Endothelial cell of umbilical vein (primary cell): ENCODE data around the gene EHF.
A peak's percentile ranks its signal among the peaks of the same experiment; 100 is the strongest.

ENCODE experiments used
- CTCF ChIP-seq, 2 donors: IDR thresholded peaks; 1 replicate in 1 of 2; 2 replicates in 1 of 2; pipeline ENCODE4 v1.5.1; 2011; ENCODE audit warnings: low read length in 2 of 2, mild to moderate bottlenecking in 2 of 2, moderate library complexity in 2 of 2, control low read depth in 1 of 2, inconsistent platforms in 1 of 2, low read depth in 1 of 2; ENCODE audit not compliant: insufficient read depth in 1 of 2; ENCODE audit errors: extremely low read depth in 1 of 2
- EZH2 ChIP-seq: IDR thresholded peaks from 2 replicates; pipeline ENCODE4 v1.6.1; 2012; ENCODE audit warnings: borderline replicate concordance, low read depth, mild to moderate bottlenecking, moderate library complexity, low read length, inconsistent platforms; ENCODE audit not compliant: severe bottlenecking
- GATA2 ChIP-seq: IDR thresholded peaks from 2 replicates; pipeline ENCODE4 v1.7.0; 2011; ENCODE audit warnings: low read depth, mild to moderate bottlenecking, moderate library complexity, mixed read lengths, low read length; ENCODE audit not compliant: insufficient read length, insufficient read depth
- JUN ChIP-seq: IDR thresholded peaks from 2 replicates; pipeline ENCODE4 v1.6.1; 2011; ENCODE audit warnings: borderline replicate concordance, low read depth; ENCODE audit not compliant: insufficient read length, insufficient read depth
- POLR2AphosphoS5 ChIP-seq: IDR thresholded peaks from 2 replicates; pipeline ENCODE4 v1.6.1; 2012; ENCODE audit warnings: low read depth, mild to moderate bottlenecking, control low read depth, low read length, moderate library complexity; ENCODE audit not compliant: insufficient read depth

GRCh38 chr11:34599406-34599945, 21.4 kb upstream of the EHF start:
- TF ChIP-seq CTCF (IDR thresholded peaks at IDR 0.05; ENCODE audit: extremely low read depth in 1 of 2, insufficient read depth in 1 of 2, low read depth in 1 of 2, low read length in 2 of 2): no peak
- TF ChIP-seq EZH2: no peak
- TF ChIP-seq JUN: peak; percentile 7
- TF ChIP-seq GATA2: peak; percentile 98
- peak; percentile 74 for TF ChIP-seq POLR2AphosphoS5
